Renal cortex interstitium (tissue), 11 donors: Measurements from ENCODE around the gene DHPS. TPM values are rescaled to one million over a fixed set of nuclear protein-coding genes. Genes with fewer than 3 reads are reported as not detected.
"Not testable (repeated sequence)": the region's sequence is repeated elsewhere in the genome, so short reads cannot be mapped to it uniquely, and the experiment has no call there.

Experiments
- DNase-seq, 11 donors: peaks; one replicate each; pipeline ENCODE4 v3.0.0-alpha.2; 2013; ENCODE audit warnings: low read depth in 9 of 11, low spot score in 4 of 11; ENCODE audit errors: extremely low read depth in 1 of 11
- polyA plus RNA-seq, 3 donors: library from polyadenylated mRNA; unstranded; fragments of 120-200 nt; gene quantifications; one replicate each; pipeline ENCODE4 v1.2.1, GENCODE V29; 2013; ENCODE audit not compliant: insufficient read length in 3 of 3

The DHPS gene
- polyA plus RNA-seq, 3 donors, result 68.5 to 103 (median 83.0) TPM

GRCh38 chr19:12689012-12689411, 7.3 kb upstream of the DHPS start:
- DNase-seq, result no peak

GRCh38 chr19:12687496-12688196, 6.0 kb upstream of the DHPS start, which contains the start of gene GNG14:
Gene GNG14, plus strand, starts transcription at chr19:12687998. Its CDS starts 51 bp downstream, at chr19:12688049.
- no peak for DNase-seq

GRCh38 chr19:12685831-12686230, 4.2 kb upstream of the DHPS start:
- DNase-seq, result no peak

GRCh38 chr19:12680034-12680433, 1.6 kb downstream of the DHPS start:
- no peak for DNase-seq

GRCh38 chr19:12678039-12678438, 3.6 kb downstream of the DHPS start:
- not testable (repeated sequence) for DNase-seq

GRCh38 chr19:12676928-12677327, 4.8 kb downstream of the DHPS start:
- DNase-seq, result no peak

GRCh38 chr19:12676384-12676792, 5.3 kb downstream of the DHPS start:
- DNase-seq, result peak in 8 of 11 donors; percentile 48 to 75 (median 62)

GRCh38 chr19:12675940-12676339, 5.7 kb downstream of the DHPS start:
- DNase-seq, result no peak

- no peak for DNase-seq
Observed at GRCh38 chr19:12675399-12675798, 6.3 kb downstream of the DHPS start.

- DNase-seq, result no peak
Observed at GRCh38 chr19:12672744-12673143, 8.9 kb downstream of the DHPS start.

GRCh38 chr19:12670159-12670928, 11.3 kb downstream of the DHPS start:
- no peak for DNase-seq

GRCh38 chr19:12669270-12670158, 12.2 kb downstream of the DHPS start:
- DNase-seq, result peak in 10 of 11 donors; percentile 74 to 90 (median 78)

GRCh38 chr19:12668932-12669269, 12.8 kb downstream of the DHPS start:
- peak in 1 of 11 donors; percentile 31 for DNase-seq

GRCh38 chr19:12668346-12668745, 13.3 kb downstream of the DHPS start:
- DNase-seq, result no peak

GRCh38 chr19:12667731-12668302, 13.9 kb downstream of the DHPS start:
- DNase-seq, result no peak

GRCh38 chr19:12666265-12667048, 15.2 kb downstream of the DHPS start, which contains the start of the genes MAN2B1 and WDR83:
Gene MAN2B1, minus strand, starts transcription at chr19:12666742. Its CDS starts 41 bp downstream, at chr19:12666701.
Gene WDR83, plus strand, starts transcription at chr19:12666807. Its CDS starts 2,984 bp downstream, at chr19:12669791.
- DNase-seq, result peak in 7 of 11 donors; percentile 56 to 78 (median 70)

- DNase-seq, result no peak
Observed at GRCh38 chr19:12665671-12666264, 15.9 kb downstream of the DHPS start.

- no peak for DNase-seq
Observed at GRCh38 chr19:12665281-12665573, 16.5 kb downstream of the DHPS start.
